WI38 (cell line): Measurements from ENCODE around the gene TAF4B.
"Not testable (repeated sequence)": the region's sequence is repeated elsewhere in the genome, so short reads cannot be mapped to it uniquely, and the experiment has no call there.

Experiments
- H3K4me3 ChIP-seq: 2 replicates; pipeline ENCODE4 v1.5.1; 2011; ENCODE audit warnings: low read depth, mild to moderate bottlenecking, control low read depth, low read length
- CTCF ChIP-seq: IDR thresholded peaks from 2 replicates; pipeline ENCODE4 v1.5.1; 2012; ENCODE audit warnings: low read depth, mild to moderate bottlenecking, control low read depth, low read length

Gene TAF4B

DNA sequence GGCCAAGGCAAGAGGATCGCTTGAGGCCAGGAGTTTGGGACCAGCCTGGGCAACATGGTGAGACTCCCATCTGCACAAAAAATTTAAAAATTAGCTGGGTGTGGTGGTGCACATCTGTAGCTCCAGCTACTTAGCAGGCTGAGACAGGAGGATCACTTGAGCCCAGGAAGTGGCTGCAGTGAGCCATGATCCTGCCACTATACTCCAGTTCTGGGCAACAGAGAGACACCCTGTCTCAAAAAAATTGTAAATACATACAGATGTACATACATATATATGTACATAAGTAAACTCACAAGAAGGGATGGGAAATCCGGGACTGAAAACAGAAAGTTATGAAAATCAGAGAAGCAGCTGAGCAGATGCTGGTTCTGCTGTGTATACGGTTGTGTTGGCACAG lies 29.6 kb upstream of the TAF4B start:
- no peak overlapping the region for H3K4me3 ChIP-seq
- no peak for TF ChIP-seq CTCF

- H3K4me3 ChIP-seq: not testable (repeated sequence)
Observed at GRCh38 chr18:26202001-26202400, 24.2 kb upstream of the TAF4B start.

DNA sequence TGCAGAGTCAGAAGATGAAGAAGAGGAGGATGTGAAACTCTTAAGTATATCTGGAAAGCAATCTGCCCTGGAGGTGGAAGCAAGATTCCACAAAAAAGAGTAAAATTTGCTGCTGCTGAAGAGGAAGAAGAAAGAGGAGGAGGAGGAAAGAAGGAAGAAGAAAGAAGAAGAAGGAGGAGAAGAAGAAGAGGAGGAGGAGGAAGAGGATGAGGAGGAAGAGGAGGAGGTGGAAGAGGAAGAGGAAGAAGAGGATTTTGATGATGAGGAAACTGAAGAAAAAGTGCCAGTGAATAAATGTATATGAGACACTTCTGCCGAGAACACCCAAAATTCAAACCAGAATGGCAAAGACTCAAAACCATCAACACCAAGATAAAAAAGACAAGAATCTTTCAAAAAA lies 20.9 kb upstream of the TAF4B start:
- TF ChIP-seq CTCF: no peak
- no peak overlapping the region for H3K4me3 ChIP-seq

DNA sequence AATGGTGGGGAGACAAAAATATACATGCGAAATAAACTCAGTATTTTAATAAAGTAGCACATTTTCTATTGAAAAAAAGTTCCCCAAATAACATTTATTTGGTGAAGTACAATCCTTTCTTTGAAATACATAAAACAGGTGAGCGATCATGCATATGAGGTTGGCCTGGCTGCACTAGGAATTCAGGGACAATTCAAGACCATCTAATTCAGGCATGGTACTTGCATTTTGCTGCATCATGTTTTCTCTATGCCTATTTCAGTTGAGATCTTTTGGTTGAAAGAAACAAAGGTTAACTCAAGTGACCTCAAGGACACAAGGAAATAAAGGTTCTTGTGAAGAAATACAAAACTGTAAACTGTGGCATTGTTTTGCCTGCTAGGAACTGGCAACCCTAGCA lies 19.8 kb upstream of the TAF4B start:
- H3K4me3 ChIP-seq: no peak overlapping the region
- no peak for TF ChIP-seq CTCF

DNA sequence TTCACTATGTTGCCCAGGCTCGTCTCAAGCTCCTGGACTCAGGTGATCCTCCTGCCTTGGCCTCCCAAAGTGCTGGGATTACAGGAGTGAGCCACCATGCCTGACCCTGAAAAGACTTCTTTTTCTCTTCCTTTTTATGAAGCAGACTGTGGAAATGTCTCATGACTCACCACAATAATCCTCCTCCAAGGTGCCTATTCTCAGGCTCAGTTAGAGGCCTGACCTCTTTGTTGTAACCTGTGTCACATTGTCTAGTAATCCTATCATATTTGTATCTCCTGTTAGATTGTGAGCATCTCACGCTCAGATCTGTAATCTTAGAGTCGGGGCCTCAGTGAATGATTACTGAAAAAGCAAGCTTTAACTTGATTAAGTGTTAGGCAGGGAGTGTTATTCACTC lies 18.3 kb upstream of the TAF4B start:
- no peak overlapping the region for H3K4me3 ChIP-seq
- no peak for TF ChIP-seq CTCF

GRCh38 chr18:26208977-26209376 lies 17.3 kb upstream of the TAF4B start:
- no peak for TF ChIP-seq CTCF
- H3K4me3 ChIP-seq: no peak overlapping the region

- TF ChIP-seq CTCF: no peak
- no peak overlapping the region for H3K4me3 ChIP-seq
Observed at GRCh38 chr18:26210147-26210546, 16.1 kb upstream of the TAF4B start.

DNA sequence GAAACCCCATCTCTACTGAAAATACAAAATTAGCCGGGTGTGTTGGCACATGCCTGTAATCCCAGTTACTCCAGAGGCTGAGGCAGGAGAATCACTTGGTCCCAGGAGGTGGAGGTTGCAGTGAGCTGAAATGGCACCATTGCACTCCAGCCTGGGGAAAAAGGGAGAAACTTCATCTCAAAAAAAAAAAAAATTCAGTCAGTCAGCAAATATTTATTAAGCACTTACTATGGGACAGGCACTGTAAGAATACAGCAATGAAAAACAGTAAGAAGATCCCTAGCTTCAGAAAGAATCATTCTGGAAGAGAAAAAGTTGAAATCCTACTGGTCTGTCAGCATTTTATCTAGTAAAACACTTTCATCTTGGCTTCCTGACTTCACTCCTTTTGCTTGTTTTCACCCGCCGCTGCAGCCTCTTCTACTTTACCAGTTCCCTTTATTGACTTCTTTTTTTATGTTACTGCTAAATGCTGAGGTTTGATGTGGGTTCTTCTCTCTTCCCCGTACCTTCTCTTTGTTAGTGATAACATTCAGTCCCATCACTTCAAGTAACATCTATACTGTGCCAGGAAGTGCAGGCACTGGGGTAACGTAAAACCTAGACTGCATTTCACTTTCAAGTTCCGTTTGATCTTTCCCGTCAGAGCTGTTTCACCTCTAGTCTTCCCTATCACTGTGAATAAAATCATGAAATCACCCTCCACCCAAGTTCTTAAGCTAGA lies 10.8 kb upstream of the TAF4B start:
- H3K4me3 ChIP-seq: no peak overlapping the region
- no peak for TF ChIP-seq CTCF
